Smooth muscle cell (in vitro differentiated cells): ENCODE measurements around the gene SYT3. TPM values are rescaled to one million over a fixed set of nuclear protein-coding genes. Genes with fewer than 3 reads are reported as not detected.

ENCODE experiments used
- DNase-seq: peaks from one replicate; lab custom pipeline; 2025; ENCODE audit not compliant: unreplicated experiment; lab: John Stamatoyannopoulos, UW
- H2AFZ ChIP-seq: fragments of 200-600 bp; sonication (generic); 2 replicates; pipeline ENCODE4 v1.6.0; 2016; ENCODE audit warnings: antibody characterized with exemption, low read depth, mild to moderate bottlenecking
- H3F3A ChIP-seq: fragments of 200-600 bp; sonication (generic); 2 replicates; pipeline ENCODE4 v1.6.0; 2017; ENCODE audit warnings: antibody characterized with exemption, low read depth
- H3K27ac ChIP-seq: fragments of 200-600 bp; sonication (generic); 2 replicates; pipeline ENCODE4 v1.5.1; 2016; ENCODE audit warnings: low read depth, mild to moderate bottlenecking
- H3K27me3 ChIP-seq: fragments of 200-600 bp; sonication (generic); 2 replicates; pipeline ENCODE4 v1.6.1; 2016; ENCODE audit warnings: low read depth, mild to moderate bottlenecking
- H3K36me3 ChIP-seq: fragments of 200-600 bp; sonication (generic); 2 replicates; pipeline ENCODE4 v1.5.1; 2016; ENCODE audit warnings: low read depth
- H3K4me1 ChIP-seq: fragments of 200-600 bp; sonication (generic); 2 replicates; pipeline ENCODE4 v1.5.1; 2016; ENCODE audit warnings: low read depth
- H3K4me2 ChIP-seq: fragments of 200-600 bp; sonication (generic); 2 replicates; pipeline ENCODE4 v1.6.0; 2016; ENCODE audit warnings: mild to moderate bottlenecking
- H3K4me3 ChIP-seq: fragments of 200-600 bp; sonication (generic); 2 replicates; pipeline ENCODE4 v1.5.1; 2016; ENCODE audit warnings: mild to moderate bottlenecking
- H3K79me2 ChIP-seq: fragments of 200-600 bp; sonication (generic); 2 replicates; pipeline ENCODE4 v1.6.0; 2016; ENCODE audit warnings: low read depth, mild to moderate bottlenecking
- H3K9ac ChIP-seq: fragments of 200-600 bp; sonication (generic); 2 replicates; pipeline ENCODE4 v1.6.0; 2016; ENCODE audit warnings: low read depth
- H3K9me3 ChIP-seq: fragments of 200-600 bp; sonication (generic); replicated peaks from 2 replicates; pipeline ENCODE4 v1.5.1; 2016; ENCODE audit warnings: low read depth
- H4K20me1 ChIP-seq: fragments of 200-600 bp; sonication (generic); 2 replicates; pipeline ENCODE4 v1.6.0; 2016; ENCODE audit warnings: low read depth
- CTCF ChIP-seq: fragments of 200-600 bp; sonication (generic); IDR thresholded peaks from 2 replicates; pipeline ENCODE4 v1.5.1; 2017; ENCODE audit warnings: borderline replicate concordance, mild to moderate bottlenecking, antibody characterized with exemption; ENCODE audit not compliant: insufficient read depth, poor library complexity, severe bottlenecking
- WGBS: methylation state at CpG from one replicate; pipeline ENCODE4 v1.1.7; 2016; ENCODE audit warnings: low lambda C conversion rate; 5-methylcytosine and 5-hydroxymethylcytosine counted together
- polyA plus RNA-seq: library from polyadenylated mRNA; unstranded; fragments of >200 nt; fragmentation: Nextera tagmentation; extraction: Ambion mirVana; gene quantifications from 2 replicates; pipeline ENCODE4 v1.2.1, GENCODE V29; 2016
- total RNA-seq: library from RNA; depleted of rRNA; stranded (reverse); fragments of >200 nt; gene quantifications from 2 replicates; pipeline ENCODE4 v1.2.3, GENCODE V29; 2014

SYT3 gene
- total and polyA plus RNA-seq, 2 experiments from 2014 or later: 0.13 to 1.8 TPM

- Histone ChIP-seq H3K27ac (no peak overlapping the region), H3K79me2 (no peaks in the 10 kb centered on the region), H3K9me3 (no peaks in the 10 kb centered on the region), H2AFZ (no peak overlapping the region), H3K9ac (no peak overlapping the region), H3K36me3 (no peaks in the 10 kb centered on the region), H4K20me1 (no peaks in the 10 kb centered on the region), H3K4me1 (no peaks in the 10 kb centered on the region), H3K4me3 (no peak overlapping the region), H3F3A (no peaks in the 10 kb centered on the region), H3K27me3 (peaks cover 60% of the 10 kb centered on the region), H3K4me2 (peak overlapping the region; percentile 51)
- no peak for TF ChIP-seq CTCF
- DNase-seq: no peak
- WGBS: 34% methylated on average over 21 of the region's 56 CpGs
Measured at GRCh38 chr19:50667177-50667758, 27.6 kb upstream of the SYT3 start.

DNA sequence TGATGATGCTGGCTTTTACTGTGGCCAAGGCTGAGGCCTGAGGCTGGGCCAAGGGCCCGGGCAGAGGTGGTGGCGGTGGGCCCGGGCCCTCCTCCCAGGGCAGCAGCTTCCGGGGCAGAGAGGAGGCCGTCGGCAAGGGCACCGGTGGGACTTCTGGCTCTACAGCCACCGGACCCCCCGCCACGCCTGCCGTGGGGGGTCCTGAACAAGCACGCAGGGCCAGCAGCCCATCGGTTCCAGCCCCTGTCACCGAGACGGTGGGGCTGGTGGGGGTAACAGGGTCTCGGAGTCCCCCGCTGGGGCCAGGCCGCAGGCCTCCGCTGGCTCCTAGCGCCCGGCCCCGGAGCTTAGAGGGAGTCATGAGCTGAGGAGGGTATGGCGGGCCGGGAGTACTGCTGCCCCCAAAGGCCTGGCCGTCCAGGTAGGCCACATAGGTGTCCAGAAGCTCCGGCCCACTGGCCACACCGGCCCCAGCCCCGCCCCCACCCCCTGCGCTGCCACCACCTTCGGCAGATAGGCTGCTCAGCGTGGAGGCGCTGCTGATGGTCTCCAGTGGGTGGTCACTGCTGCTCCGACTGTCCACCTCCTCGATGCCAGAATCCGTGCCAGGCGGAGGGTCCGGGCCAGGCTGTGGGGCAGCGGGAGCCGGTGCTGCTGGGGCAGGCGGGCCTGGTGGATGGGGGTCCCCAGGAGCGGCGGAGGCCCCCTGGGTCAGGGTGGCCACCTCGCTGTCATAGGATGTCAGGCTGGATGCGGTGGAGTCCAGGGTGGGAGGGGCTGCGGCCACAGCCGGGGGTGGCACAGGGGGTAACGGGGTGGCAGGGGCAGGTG, 26.9 kb upstream of the SYT3 start:
- Histone ChIP-seq H3K4me3 (no peak overlapping the region), H3K79me2 (no peaks in the 10 kb centered on the region), H3K9ac (no peak overlapping the region), H3K4me1 (no peaks in the 10 kb centered on the region), H3K9me3 (no peaks in the 10 kb centered on the region), H3K27me3 (peaks cover 53% of the 10 kb centered on the region), H3F3A (no peaks in the 10 kb centered on the region), H2AFZ (no peak overlapping the region), H3K27ac (no peak overlapping the region), H3K4me2 (no peak overlapping the region), H3K36me3 (no peaks in the 10 kb centered on the region), H4K20me1 (no peaks in the 10 kb centered on the region)
- 91% methylated on average over 28 of the region's 47 CpGs for WGBS
- DNase-seq: no peak
- no peak for TF ChIP-seq CTCF

- Histone ChIP-seq H3K4me3 (no peak overlapping the region), H3K9ac (no peak overlapping the region), H3F3A (no peaks in the 10 kb centered on the region), H2AFZ (no peak overlapping the region), H3K36me3 (no peaks in the 10 kb centered on the region), H3K79me2 (no peaks in the 10 kb centered on the region), H3K9me3 (no peaks in the 10 kb centered on the region), H3K4me1 (no peaks in the 10 kb centered on the region), H4K20me1 (no peaks in the 10 kb centered on the region), H3K27ac (no peak overlapping the region), H3K4me2 (no peak overlapping the region), H3K27me3 (peaks cover 33% of the 10 kb centered on the region)
- TF ChIP-seq CTCF: no peak
- WGBS: 94% methylated on average over 6 of the region's 6 CpGs
- DNase-seq: no peak
Measured at GRCh38 chr19:50664204-50664603, 24.5 kb upstream of the SYT3 start.
